DOHH2 (cell line): ENCODE data around the gene CBLL1.

Experiments used
- H3F3A ChIP-seq: fragments of 200-600 bp; sonication (generic), shearing (Covaris generic); 2 replicates; pipeline ENCODE4 v1.6.0; 2016; ENCODE audit warnings: antibody characterized with exemption, mild to moderate bottlenecking; ENCODE audit not compliant: control insufficient read depth, insufficient read depth
- H3K27ac ChIP-seq: fragments of 200-600 bp; sonication (generic); 2 replicates; pipeline ENCODE4 v1.5.1; 2014; ENCODE audit warnings: low read depth, mild to moderate bottlenecking, low read length, moderate library complexity
- H3K27me3 ChIP-seq: fragments of 200-600 bp; sonication (generic); 2 replicates; pipeline ENCODE4 v1.6.1; 2014; ENCODE audit warnings: mild to moderate bottlenecking, low read length, mixed read lengths; ENCODE audit not compliant: control insufficient read depth
- H3K36me3 ChIP-seq: fragments of 200-600 bp; sonication (generic); 2 replicates; pipeline ENCODE4 v1.6.1; 2014; ENCODE audit warnings: mild to moderate bottlenecking, low read length, moderate library complexity, mixed read lengths; ENCODE audit not compliant: control insufficient read depth
- H3K4me1 ChIP-seq: fragments of 200-600 bp; sonication (generic); 2 replicates; pipeline ENCODE4 v1.6.1; 2014; ENCODE audit warnings: mild to moderate bottlenecking, low read length, mixed read lengths; ENCODE audit not compliant: control insufficient read depth
- H3K4me2 ChIP-seq: fragments of 200-600 bp; sonication (generic); 2 replicates; pipeline ENCODE4 v1.6.0; 2014; ENCODE audit warnings: mild to moderate bottlenecking, low read length, moderate library complexity
- H3K4me3 ChIP-seq: fragments of 200-600 bp; sonication (generic); 2 replicates; pipeline ENCODE4 v1.5.1; 2014; ENCODE audit warnings: mild to moderate bottlenecking, low read length, mixed read lengths
- H3K79me2 ChIP-seq: fragments of 200-600 bp; sonication (generic); 2 replicates; pipeline ENCODE4 v1.6.1; 2014; ENCODE audit warnings: mild to moderate bottlenecking, low read length, mixed read lengths; ENCODE audit not compliant: control insufficient read depth
- H3K9me2 ChIP-seq: fragments of 200-600 bp; sonication (generic); replicated peaks from 2 replicates; pipeline ENCODE4 v1.6.1; 2014; ENCODE audit warnings: mild to moderate bottlenecking, low read length, mixed read lengths; ENCODE audit not compliant: control insufficient read depth
- H3K9me3 ChIP-seq: fragments of 200-600 bp; sonication (generic); 2 replicates; pipeline ENCODE4 v1.6.1; 2014; ENCODE audit warnings: antibody characterized with exemption, low read length, mixed read lengths; ENCODE audit not compliant: control insufficient read depth, insufficient read depth
- H4K20me1 ChIP-seq: fragments of 200-600 bp; sonication (generic); 2 replicates; pipeline ENCODE4 v1.6.0; 2014; ENCODE audit warnings: low read depth, mild to moderate bottlenecking, antibody characterized with exemption, low read length, moderate library complexity; ENCODE audit not compliant: control insufficient read depth, insufficient read depth
- EZH2phosphoT487 ChIP-seq: fragments of 200-600 bp; sonication (generic); IDR thresholded peaks from 2 replicates; pipeline ENCODE4 v1.6.1; 2017; ENCODE audit warnings: borderline replicate concordance, mild to moderate bottlenecking, antibody characterized with exemption, low read length, moderate library complexity, mixed read lengths
- TF ChIP-seq, protein P1 (sequence below): fragments of 200-600 bp; sonication (generic); IDR thresholded peaks from one replicate; pipeline ENCODE4 v1.5.1; 2014; ENCODE audit warnings: antibody characterized with exemption, mild to moderate bottlenecking, low read depth, low read length; ENCODE audit not compliant: poor library complexity, severe bottlenecking

CBLL1 gene

DNA sequence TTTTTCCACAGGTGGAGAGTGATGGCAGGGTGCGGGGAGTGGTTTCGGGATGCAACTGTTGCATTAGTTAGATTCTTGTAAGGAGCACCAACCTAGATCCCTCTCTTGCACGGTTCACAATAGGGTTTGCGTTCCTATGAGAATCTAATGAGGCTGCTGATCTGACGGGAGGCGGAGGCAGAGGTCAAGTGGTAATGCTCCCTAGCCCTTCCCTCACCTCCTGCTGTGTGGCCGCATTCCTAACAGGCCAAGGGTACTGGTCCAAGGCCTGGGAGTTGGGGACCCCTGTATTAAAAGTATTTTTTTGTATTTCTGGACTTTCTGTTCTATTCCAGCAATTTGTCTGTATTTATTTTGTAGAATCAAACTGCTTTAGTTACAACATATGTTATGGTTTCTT, 7.2 kb downstream of the CBLL1 start:
- Histone ChIP-seq H3K4me3 (no peak overlapping the region), H3K9me2 (no peaks in the 10 kb centered on the region), H3K4me2 (no peak overlapping the region), H3K27ac (no peak overlapping the region), H3K27me3 (no peaks in the 10 kb centered on the region), H3K9me3 (no peaks in the 10 kb centered on the region), H4K20me1 (0 out of 2 replicates have a peak, but pooled peaks cover 17% of the 10 kb centered on the region), H3K4me1 (peaks cover 16% of the 10 kb centered on the region), H3K79me2 (peaks cover 62% of the 10 kb centered on the region), H3F3A (no peaks in the 10 kb centered on the region), H3K36me3 (peaks cover 93% of the 10 kb centered on the region)
- TF ChIP-seq, protein P1, sequence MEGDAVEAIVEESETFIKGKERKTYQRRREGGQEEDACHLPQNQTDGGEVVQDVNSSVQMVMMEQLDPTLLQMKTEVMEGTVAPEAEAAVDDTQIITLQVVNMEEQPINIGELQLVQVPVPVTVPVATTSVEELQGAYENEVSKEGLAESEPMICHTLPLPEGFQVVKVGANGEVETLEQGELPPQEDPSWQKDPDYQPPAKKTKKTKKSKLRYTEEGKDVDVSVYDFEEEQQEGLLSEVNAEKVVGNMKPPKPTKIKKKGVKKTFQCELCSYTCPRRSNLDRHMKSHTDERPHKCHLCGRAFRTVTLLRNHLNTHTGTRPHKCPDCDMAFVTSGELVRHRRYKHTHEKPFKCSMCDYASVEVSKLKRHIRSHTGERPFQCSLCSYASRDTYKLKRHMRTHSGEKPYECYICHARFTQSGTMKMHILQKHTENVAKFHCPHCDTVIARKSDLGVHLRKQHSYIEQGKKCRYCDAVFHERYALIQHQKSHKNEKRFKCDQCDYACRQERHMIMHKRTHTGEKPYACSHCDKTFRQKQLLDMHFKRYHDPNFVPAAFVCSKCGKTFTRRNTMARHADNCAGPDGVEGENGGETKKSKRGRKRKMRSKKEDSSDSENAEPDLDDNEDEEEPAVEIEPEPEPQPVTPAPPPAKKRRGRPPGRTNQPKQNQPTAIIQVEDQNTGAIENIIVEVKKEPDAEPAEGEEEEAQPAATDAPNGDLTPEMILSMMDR = no peak
- TF ChIP-seq EZH2phosphoT487 = no peak

DNA sequence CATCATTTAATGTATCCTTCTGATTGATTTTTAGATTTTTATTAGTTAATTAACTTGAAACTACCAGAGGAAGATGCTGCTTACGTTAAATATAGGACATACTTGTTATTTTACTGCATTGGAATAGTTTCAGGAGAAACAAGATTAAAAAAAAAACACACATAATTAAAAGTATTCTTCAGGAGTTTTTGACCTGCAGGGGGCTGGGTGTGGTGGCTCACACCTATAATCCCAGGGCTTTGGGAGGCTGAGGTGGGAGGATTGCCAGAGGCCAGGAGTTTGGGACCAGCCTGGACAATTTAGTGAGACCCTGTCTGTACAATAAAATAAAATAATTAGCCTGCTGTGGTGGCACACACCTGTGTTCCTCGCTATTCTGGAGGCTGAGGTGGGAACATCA, 10.7 kb downstream of the CBLL1 start:
- H3K4me2 ChIP-seq = no peak overlapping the region
- no peak overlapping the region for H3K4me3 ChIP-seq
- no peaks in the 10 kb centered on the region for H3K9me3 ChIP-seq
- no peak for TF ChIP-seq EZH2phosphoT487
- TF ChIP-seq, protein P1 = peak; percentile 12
- no peaks in the 10 kb centered on the region for H3K27me3 ChIP-seq
- H3K9me2 ChIP-seq = no peaks in the 10 kb centered on the region
- no peak overlapping the region for H3K27ac ChIP-seq
- H4K20me1 ChIP-seq = 0 out of 2 replicates have a peak, but pooled peaks cover 12% of the 10 kb centered on the region
- peaks cover 93% of the 10 kb centered on the region for H3K36me3 ChIP-seq
- peaks cover 5% of the 10 kb centered on the region; the same call in 1 of the 2 replicates for H3F3A ChIP-seq
- peaks cover 28% of the 10 kb centered on the region for H3K79me2 ChIP-seq
- no peaks in the 10 kb centered on the region for H3K4me1 ChIP-seq

DNA sequence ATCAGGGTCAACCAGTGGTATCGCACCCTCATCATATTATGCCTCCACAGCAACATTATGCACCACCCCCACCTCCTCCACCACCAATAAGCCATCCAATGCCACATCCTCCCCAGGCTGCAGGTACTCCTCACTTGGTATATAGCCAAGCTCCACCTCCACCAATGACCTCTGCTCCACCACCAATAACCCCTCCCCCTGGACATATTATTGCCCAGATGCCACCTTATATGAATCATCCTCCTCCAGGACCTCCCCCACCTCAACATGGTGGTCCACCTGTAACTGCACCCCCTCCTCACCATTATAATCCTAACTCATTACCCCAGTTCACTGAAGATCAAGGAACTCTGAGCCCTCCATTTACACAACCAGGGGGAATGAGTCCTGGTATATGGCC, 14.7 kb downstream of the CBLL1 start:
- H3K36me3 ChIP-seq = peaks cover 69% of the 10 kb centered on the region
- no peaks in the 10 kb centered on the region for H3K27me3 ChIP-seq
- H3K9me2 ChIP-seq = no peaks in the 10 kb centered on the region
- peaks cover 17% of the 10 kb centered on the region; the same call in 1 of the 2 replicates for H3F3A ChIP-seq
- H3K9me3 ChIP-seq = no peaks in the 10 kb centered on the region
- no peak overlapping the region for H3K4me2 ChIP-seq
- no peak for TF ChIP-seq EZH2phosphoT487
- TF ChIP-seq, protein P1 = no peak
- no peak overlapping the region for H3K4me3 ChIP-seq
- 0 out of 2 replicates have a peak, but pooled peaks cover 5% of the 10 kb centered on the region for H4K20me1 ChIP-seq
- H3K27ac ChIP-seq = no peak overlapping the region
- H3K79me2 ChIP-seq = no peaks in the 10 kb centered on the region
- H3K4me1 ChIP-seq = no peaks in the 10 kb centered on the region

DNA sequence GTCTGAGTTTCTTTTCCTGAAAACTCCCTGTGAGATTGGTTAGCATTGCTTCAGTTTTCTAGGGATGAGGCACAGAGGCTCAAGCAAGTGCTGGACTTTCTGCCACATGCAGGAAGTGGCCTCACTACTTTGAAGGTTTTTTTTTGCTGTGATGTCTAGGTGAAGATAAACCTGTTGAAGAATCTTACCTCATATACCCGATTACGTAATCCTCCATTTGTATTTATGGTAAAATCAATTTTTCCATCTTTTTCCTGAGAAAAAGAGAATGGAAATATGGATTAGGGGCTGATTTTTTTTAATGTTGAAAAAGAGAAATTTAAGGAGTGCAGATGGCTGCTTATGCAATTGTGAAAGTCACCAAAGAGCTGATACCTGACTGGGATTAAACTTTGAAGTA, 23.4 kb downstream of the CBLL1 start:
- Histone ChIP-seq H3K27ac (no peak overlapping the region), H4K20me1 (no peaks in the 10 kb centered on the region), H3K4me2 (no peak overlapping the region), H3K27me3 (peaks cover 13% of the 10 kb centered on the region), H3K36me3 (no peaks in the 10 kb centered on the region), H3K79me2 (no peaks in the 10 kb centered on the region), H3F3A (peaks cover 13% of the 10 kb centered on the region; the same call in 1 of the 2 replicates), H3K4me1 (no peaks in the 10 kb centered on the region), H3K9me3 (no peaks in the 10 kb centered on the region), H3K4me3 (no peak overlapping the region), H3K9me2 (no peaks in the 10 kb centered on the region)
- TF ChIP-seq, protein P1 = no peak
- no peak for TF ChIP-seq EZH2phosphoT487
